NCI-H2029 treated with DMSO at 0.1 percent for 48 hours (cell line): ENCODE data around the gene SMPX.

Source experiments
- DNase-seq: peaks from one replicate; lab custom pipeline; 2025; lab: John Stamatoyannopoulos, UW

SMPX gene

DNA sequence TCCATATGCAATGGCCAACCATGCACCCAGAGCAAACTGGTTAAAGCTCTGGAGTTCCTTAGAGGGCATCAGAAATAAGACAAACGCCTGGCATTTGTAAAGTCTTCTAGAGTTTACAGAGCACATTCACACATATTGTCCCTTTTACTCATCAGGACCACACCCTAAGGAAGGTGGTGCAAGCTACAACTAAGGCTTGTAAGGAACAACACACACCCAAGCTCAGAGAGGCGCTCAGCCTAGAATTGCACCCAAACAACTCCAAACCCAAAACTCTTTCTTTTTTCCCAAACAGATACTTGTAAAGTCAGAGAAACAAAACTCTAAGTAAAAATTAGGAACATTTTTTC is 46.1 kb downstream of the SMPX start:
- no peak for DNase-seq

DNA sequence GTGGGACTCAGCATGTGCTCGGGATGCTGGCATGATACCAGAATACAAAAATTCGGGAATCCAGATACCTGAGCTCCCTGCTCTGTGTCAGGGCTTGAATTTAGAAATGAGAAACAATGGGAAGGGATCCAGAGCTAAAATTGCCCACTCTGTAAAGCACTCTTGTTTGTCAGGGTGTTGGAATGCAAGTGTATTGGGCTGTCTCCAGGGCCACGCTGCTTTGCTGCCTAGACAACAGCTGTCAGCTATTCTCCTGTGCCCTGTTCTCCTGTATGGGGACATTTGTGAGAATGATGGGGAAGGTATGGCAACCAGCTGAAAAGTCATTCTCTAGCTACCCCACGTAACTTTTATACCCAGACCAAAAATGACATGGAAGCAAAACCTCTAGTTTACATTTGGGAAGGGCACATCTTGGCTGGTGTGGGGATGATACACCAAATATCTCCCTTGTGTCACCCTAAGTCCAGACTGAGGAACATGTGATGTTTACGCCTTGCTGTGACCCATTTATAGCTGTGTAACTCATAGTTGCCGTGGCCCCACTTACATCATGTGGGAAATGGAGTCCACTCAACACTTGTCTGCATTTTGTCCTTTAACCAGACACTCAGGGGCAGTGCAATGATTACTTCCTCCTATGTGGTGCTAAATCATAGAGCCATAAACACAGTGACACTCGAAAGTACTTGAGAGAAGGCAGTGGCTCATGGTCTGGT is 46.6 kb downstream of the SMPX start:
- DNase-seq = no peak

- DNase-seq = no peak
These were observed 49.8 kb downstream of the SMPX start for GRCh38 chrX:21708116-21708515.

DNA sequence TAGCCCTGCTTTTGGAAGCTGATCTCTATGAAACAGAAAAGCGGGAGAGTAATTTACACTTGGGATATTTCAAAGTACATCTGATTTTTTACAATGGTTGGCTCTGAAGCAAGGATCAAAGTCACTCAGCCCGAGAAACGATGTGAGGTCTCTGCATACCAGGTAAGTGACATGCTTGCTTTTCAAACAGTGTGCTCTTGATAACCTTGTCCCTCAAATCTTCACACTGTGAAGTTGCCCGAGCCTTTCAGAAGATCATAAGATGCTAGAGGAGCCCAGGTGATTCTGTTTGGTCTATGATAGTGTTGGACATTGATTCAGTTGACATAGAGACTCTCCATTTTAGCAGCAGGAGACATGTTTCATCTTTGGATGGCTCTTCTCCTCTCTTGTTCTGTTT is 52.7 kb downstream of the SMPX start:
- no peak for DNase-seq

- DNase-seq = no peak
These were observed 55.2 kb downstream of the SMPX start for GRCh38 chrX:21702725-21703124.

GRCh38 chrX:21700967-21701366 is 56.9 kb downstream of the SMPX start:
- DNase-seq = no peak

DNA sequence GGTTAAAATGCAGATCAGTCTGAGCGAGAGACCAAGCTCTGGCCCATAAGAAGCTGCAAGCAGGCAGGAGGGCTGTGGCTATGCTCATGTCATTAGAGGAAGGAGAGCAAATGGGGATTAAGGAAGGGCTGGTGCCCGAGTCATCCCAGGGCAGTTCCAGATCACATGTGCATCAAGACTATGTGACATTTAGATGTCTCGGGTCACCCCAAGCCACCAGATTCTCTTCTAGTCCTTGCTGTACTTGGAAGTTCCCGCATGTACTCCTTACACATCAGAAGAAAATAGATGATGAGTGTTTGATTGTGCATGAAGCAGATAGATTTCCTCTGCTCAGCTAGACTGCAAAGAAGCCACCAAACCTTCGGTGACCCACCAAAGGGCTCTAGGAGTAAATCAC is 57.6 kb downstream of the SMPX start:
- no peak for DNase-seq

DNA sequence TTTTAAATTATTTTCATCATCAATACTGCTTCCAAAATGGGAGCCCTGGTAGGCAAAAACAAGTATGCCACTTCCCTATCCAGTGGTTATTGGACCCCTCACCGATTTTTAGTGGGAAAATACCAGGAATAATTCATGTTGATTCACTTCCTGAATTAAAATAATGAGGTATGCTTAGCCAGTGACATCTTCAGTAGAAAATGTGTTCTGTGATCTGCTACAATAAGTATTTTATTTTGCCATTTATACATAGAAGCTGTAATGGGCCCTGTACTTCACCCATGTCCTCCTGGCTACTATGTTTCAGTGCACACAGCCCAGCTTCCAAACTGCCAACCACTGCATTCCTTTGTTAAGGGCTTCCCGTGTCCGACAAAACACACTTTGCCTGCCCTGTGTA is 58.8 kb downstream of the SMPX start:
- DNase-seq = no peak

- DNase-seq = no peak
These were observed 59.6 kb downstream of the SMPX start for GRCh38 chrX:21698272-21698671.

DNA sequence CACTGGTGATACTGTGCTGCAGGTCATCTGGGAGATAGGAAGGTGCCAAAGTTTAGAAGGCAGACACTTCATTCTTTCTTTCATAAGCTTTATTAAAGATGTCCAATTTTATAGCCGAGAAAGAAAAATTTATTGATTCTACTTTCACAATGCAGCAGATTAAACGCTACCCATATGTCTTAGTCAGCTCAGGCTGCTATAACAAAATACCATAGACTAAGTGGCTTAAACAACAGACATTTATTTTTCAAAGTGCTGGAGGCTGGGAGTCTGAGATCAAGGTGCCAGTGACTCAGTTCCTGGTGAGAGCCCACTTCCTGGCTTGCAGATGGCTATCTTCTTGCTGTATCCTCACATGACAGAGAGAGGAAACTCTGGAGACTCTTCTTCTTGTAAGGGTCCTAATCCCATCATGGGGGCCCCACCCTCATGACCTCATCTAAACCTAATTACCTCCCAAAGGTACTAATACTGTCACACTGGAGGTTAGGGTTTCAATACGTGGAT is 66.4 kb downstream of the SMPX start:
- no peak for DNase-seq

DNA sequence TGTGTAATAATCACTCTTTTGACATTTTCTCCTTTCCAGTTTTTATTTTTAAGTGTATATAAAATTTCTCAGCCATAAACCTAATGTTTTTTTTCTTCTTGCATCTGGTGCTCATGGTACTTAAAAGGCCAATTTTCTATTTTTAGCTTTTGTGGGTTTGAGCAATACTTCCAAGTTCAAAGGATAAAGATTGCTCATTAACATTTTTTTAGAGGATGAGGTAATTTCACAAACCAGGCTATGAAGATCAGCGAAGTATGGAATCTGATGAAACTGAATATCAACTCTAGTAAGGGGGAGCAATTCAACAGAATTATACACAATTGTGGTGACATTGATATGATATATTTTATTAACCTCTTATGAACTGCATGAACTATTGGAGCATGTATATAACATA is 74.0 kb downstream of the SMPX start:
- DNase-seq = no peak

GRCh38 chrX:21678048-21678612 is 79.8 kb downstream of the SMPX start:
- no peak for DNase-seq

GRCh38 chrX:21675931-21676330 is 82.0 kb downstream of the SMPX start:
- DNase-seq = no peak

DNA sequence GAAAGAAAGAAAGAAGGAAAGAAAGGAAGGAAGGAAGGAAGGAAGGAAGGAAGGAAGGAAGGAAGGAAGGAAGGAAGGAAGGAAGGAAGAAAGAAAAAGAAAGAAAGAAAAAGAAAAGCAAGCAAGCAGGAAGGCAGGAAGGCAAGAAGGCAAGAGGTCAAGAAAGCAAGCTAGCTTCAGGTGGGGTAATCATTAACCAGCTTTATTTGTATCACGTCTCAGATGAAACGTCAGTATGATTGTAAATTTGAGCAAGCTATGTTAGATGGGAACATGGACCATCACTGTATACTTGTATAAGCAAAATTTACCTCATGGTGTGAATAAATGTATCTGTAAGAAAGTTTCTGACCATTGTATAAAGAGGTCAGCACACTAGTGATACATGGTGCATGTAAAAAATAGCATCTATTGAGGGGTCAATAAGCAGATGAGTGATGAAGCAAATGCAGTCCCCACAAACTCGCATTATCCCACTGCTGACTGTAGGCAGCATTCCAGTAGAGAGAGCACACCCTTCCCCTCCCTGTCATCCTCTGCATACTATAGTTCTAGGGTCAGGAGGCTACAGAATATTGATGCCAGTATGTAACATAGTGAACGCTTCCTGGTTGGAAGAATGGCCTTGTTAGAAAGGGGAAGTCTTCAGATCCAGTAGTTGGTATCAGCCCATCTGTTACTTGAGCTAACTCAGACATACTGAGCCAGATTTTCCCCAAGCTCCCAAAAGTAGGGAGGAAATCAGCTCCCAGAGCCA is 83.3 kb downstream of the SMPX start:
- DNase-seq = no peak

DNA sequence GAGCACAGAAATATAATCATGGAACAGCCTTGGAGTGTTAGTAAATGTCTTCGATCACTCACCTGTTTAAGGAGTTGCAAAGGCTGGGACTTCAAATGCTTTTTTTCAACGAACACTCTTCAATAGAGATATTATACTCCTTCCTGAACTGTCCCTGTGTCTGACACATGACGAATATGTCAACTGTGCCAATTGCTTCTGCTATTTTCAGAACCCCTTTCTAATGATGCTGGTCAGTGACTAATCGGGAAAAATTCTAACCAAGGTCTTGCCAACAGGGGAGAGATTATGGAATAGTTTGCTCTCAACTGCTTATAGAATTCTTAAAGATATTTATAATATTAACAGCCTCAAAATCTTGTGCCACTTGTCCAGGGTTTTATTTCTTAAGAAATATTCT is 91.2 kb downstream of the SMPX start:
- DNase-seq = no peak

DNA sequence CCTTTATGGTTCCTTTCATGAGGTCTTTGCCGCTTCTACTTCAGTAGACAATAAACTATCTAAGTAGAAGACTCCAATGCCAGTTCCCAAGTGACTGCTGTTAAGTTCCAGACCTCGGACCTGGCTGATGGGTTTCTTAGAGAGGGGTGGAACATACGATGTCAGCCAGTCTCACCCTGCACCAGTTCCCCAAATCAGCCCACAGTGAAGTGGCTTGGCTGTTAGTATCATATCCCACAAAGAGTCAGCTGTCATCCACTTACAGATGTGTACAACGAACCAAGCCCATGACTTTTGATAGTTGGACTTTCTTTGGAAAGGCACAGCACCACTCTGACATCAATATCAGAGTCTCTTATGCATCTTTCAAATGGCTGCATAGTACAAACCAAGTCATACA is 91.7 kb downstream of the SMPX start:
- DNase-seq = no peak

- no peak for DNase-seq
These were observed 95.2 kb downstream of the SMPX start for GRCh38 chrX:21662761-21663160.

- no peak for DNase-seq
These were observed 96.6 kb downstream of the SMPX start for GRCh38 chrX:21661316-21661715.

GRCh38 chrX:21660156-21660555 is 97.8 kb downstream of the SMPX start:
- DNase-seq = no peak

DNA sequence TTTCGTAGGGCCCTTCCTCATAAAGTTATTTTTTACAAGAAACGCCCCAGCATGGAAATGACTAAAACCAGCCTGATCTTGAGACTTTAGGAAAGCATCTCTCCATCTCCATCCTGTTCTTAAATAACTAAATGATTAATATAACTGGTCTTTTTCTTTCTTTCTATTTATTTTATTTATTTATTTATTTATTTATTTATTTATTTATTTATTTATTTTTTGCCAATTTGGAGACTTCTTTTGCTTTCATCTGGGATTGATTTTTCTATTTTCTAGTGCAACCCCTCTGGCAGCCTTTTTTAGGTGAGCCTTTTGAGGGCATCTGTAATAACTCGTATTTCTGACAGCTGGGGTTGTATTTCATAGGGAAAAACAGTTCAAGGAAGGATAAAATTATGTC is 98.6 kb downstream of the SMPX start:
- DNase-seq = no peak

- DNase-seq = no peak
These were observed 99.2 kb downstream of the SMPX start for GRCh38 chrX:21658746-21659145.

DNA sequence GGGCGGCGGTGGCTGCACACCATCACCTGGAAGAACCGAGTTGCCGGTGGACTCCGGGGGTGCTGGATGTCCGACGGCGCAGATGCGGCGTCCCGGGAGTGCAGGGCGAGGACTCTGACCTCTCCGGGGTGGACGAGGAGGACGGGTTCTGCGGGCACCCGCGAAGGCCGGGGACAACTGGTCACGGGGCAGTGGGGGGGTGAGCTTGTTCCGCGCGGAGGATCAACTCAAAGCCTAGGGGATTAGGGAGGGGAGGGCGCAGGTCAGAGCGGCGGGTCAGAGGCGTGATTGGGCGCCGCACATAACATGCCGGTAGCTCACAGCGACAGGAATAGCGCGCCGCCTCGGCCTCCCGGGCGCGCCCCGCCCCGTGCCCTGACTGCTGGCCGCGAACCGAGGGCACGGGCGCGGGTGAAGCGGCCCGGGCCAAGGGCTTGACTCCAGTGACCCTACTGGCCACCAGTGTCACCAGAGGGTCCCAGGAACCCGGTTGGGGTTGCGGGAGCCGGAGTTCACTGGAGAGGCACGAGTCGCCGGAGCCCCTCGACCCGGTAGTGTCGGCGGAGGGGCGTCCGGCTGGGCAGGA is 99.7 kb downstream of the SMPX start, which contains the start of gene KLHL34:
TSS of gene KLHL34 (minus strand) at position 179 of the 586 bp plus-strand sequence. CDS start 542 bp downstream, outside the sequence.
- DNase-seq = no peak
